Neural progenitor cell (in vitro differentiated cells): ENCODE measurements around the gene RBCK1. TPM values are rescaled to one million over a fixed set of nuclear protein-coding genes. Genes with fewer than 3 reads are reported as not detected.

Experiments used
- DNase-seq: peaks from one replicate; pipeline ENCODE4 v3.0.0-alpha.2; 2016; ENCODE audit warnings: low spot score
- H2AFZ ChIP-seq: fragments of 200-600 bp; sonication (generic); replicated peaks from 2 replicates; pipeline ENCODE4 v1.6.1; 2016; ENCODE audit warnings: antibody characterized with exemption
- H3F3A ChIP-seq: fragments of 200-600 bp; sonication (generic); 2 replicates; pipeline ENCODE4 v1.6.1; 2016; ENCODE audit warnings: antibody characterized with exemption, low read depth
- H3K27ac ChIP-seq: fragments of 200-600 bp; sonication (generic); 2 replicates; pipeline ENCODE4 v1.5.1; 2016; ENCODE audit warnings: mild to moderate bottlenecking
- H3K27me3 ChIP-seq: fragments of 200-600 bp; sonication (generic); 2 replicates; pipeline ENCODE4 v1.6.1; 2016; ENCODE audit warnings: mild to moderate bottlenecking, moderate library complexity
- H3K36me3 ChIP-seq: fragments of 200-600 bp; sonication (generic); 2 replicates; pipeline ENCODE4 v1.5.1; 2016
- H3K4me1 ChIP-seq: fragments of 200-600 bp; sonication (generic); 2 replicates; pipeline ENCODE4 v1.6.1; 2016; ENCODE audit warnings: mixed run types
- H3K4me2 ChIP-seq: fragments of 200-600 bp; sonication (generic); 2 replicates; pipeline ENCODE4 v1.6.1; 2016
- H3K4me3 ChIP-seq: fragments of 200-600 bp; sonication (generic); 2 replicates; pipeline ENCODE4 v1.5.1; 2016
- H3K79me2 ChIP-seq: fragments of 200-600 bp; sonication (generic); 2 replicates; pipeline ENCODE4 v1.6.1; 2016; ENCODE audit warnings: low read depth
- H3K9ac ChIP-seq: fragments of 200-600 bp; sonication (generic); 2 replicates; pipeline ENCODE4 v1.6.1; 2016
- H3K9me3 ChIP-seq: fragments of 200-600 bp; sonication (generic); 2 replicates; pipeline ENCODE4 v1.5.1; 2016; ENCODE audit warnings: low read depth
- H4K20me1 ChIP-seq: fragments of 200-600 bp; sonication (generic); 2 replicates; pipeline ENCODE4 v1.6.1; 2016; ENCODE audit warnings: low read depth
- H3K27ac Mint-ChIP-seq: 3 replicates; pipeline ENCODE4 v1.8.0; 2021; ENCODE audit warnings: mixed read lengths
- H3K27me3 Mint-ChIP-seq: 2 replicates; pipeline ENCODE4 v1.8.0; 2022; ENCODE audit warnings: low read depth, mild to moderate bottlenecking, inconsistent platforms, moderate library complexity, mixed read lengths; ENCODE audit not compliant: insufficient read depth
- H3K36me3 Mint-ChIP-seq: 3 replicates; pipeline ENCODE4 v1.8.0; 2021; ENCODE audit warnings: mixed read lengths
- H3K4me1 Mint-ChIP-seq: 3 replicates; pipeline ENCODE4 v1.8.0; 2021; ENCODE audit warnings: mixed read lengths
- H3K4me3 Mint-ChIP-seq: 3 replicates; pipeline ENCODE4 v1.8.0; 2021; ENCODE audit warnings: mild to moderate bottlenecking, moderate library complexity, mixed read lengths
- H3K9me3 Mint-ChIP-seq: 3 replicates; pipeline ENCODE4 v1.8.0; 2020; ENCODE audit warnings: mixed read lengths
- EZH2 ChIP-seq: fragments of 200-600 bp; sonication (generic); IDR thresholded peaks from 2 replicates; pipeline ENCODE4 v1.6.1; 2017; ENCODE audit warnings: antibody characterized with exemption, mild to moderate bottlenecking, moderate library complexity
- EZH2phosphoT487 ChIP-seq: fragments of 200-600 bp; sonication (generic); IDR thresholded peaks from 2 replicates; pipeline ENCODE4 v1.6.1; 2017; ENCODE audit warnings: antibody characterized with exemption
- total RNA-seq: library from RNA; depleted of rRNA; stranded (reverse); fragments of >200 nt; gene quantifications from 2 replicates; pipeline ENCODE4 v1.2.3, GENCODE V29; 2015; ENCODE audit warnings: low replicate concordance
- TF ChIP-seq, protein P1 (sequence below): fragments of 200-600 bp; sonication (generic); IDR thresholded peaks from 2 replicates; pipeline ENCODE4 v1.5.1; 2017; ENCODE audit warnings: antibody characterized with exemption, mild to moderate bottlenecking

Gene RBCK1
- total RNA-seq, 1 donor from 2014 or later: 24.3 TPM

GRCh38 chr20:433300-433975 is 25.3 kb downstream of the RBCK1 start:
- H3K4me3 Mint-ChIP-seq: no peak overlapping the region
- H3K9me3 Mint-ChIP-seq: no peaks in the 10 kb centered on the region
- H3K4me1 ChIP-seq: no peaks in the 10 kb centered on the region
- DNase-seq: no peak
- TF ChIP-seq EZH2phosphoT487 (no peak), EZH2 (no peak)
- TF ChIP-seq, protein P1, sequence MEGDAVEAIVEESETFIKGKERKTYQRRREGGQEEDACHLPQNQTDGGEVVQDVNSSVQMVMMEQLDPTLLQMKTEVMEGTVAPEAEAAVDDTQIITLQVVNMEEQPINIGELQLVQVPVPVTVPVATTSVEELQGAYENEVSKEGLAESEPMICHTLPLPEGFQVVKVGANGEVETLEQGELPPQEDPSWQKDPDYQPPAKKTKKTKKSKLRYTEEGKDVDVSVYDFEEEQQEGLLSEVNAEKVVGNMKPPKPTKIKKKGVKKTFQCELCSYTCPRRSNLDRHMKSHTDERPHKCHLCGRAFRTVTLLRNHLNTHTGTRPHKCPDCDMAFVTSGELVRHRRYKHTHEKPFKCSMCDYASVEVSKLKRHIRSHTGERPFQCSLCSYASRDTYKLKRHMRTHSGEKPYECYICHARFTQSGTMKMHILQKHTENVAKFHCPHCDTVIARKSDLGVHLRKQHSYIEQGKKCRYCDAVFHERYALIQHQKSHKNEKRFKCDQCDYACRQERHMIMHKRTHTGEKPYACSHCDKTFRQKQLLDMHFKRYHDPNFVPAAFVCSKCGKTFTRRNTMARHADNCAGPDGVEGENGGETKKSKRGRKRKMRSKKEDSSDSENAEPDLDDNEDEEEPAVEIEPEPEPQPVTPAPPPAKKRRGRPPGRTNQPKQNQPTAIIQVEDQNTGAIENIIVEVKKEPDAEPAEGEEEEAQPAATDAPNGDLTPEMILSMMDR: no peak
- peaks cover 7% of the 10 kb centered on the region for H3K27me3 Mint-ChIP-seq
- no peak overlapping the region for H3K4me2 ChIP-seq
- peaks cover 24% of the 10 kb centered on the region for H3K36me3 Mint-ChIP-seq
- no peak overlapping the region for H3K4me3 ChIP-seq
- H4K20me1 ChIP-seq: peaks cover 5% of the 10 kb centered on the region
- no peak overlapping the region for H3K9ac ChIP-seq
- no peak overlapping the region for H2AFZ ChIP-seq
- peaks cover 5% of the 10 kb centered on the region for H3F3A ChIP-seq
- H3K27ac Mint-ChIP-seq: peak overlapping the region; percentile 82
- no peaks in the 10 kb centered on the region for H3K27me3 ChIP-seq
- H3K27ac ChIP-seq: no peak overlapping the region
- H3K79me2 ChIP-seq: no peaks in the 10 kb centered on the region
- H3K9me3 ChIP-seq: no peaks in the 10 kb centered on the region
- H3K4me1 Mint-ChIP-seq: peaks cover 12% of the 10 kb centered on the region
- H3K36me3 ChIP-seq: no peaks in the 10 kb centered on the region

- Mint-ChIP-seq H3K27me3 (peaks cover 7% of the 10 kb centered on the region), H3K9me3 (no peaks in the 10 kb centered on the region), H3K4me3 (no peak overlapping the region), H3K36me3 (peaks cover 28% of the 10 kb centered on the region), H3K4me1 (peaks cover 12% of the 10 kb centered on the region), H3K27ac (peak overlapping the region; percentile 10)
- Histone ChIP-seq H3K9ac (no peak overlapping the region), H3K36me3 (no peaks in the 10 kb centered on the region), H3K4me2 (no peak overlapping the region), H3F3A (peaks cover 5% of the 10 kb centered on the region), H4K20me1 (peaks cover 5% of the 10 kb centered on the region), H3K27me3 (no peaks in the 10 kb centered on the region), H3K79me2 (no peaks in the 10 kb centered on the region), H3K27ac (no peak overlapping the region), H3K9me3 (no peaks in the 10 kb centered on the region), H2AFZ (no peak overlapping the region), H3K4me3 (no peak overlapping the region), H3K4me1 (no peaks in the 10 kb centered on the region)
- DNase-seq: no peak
- TF ChIP-seq EZH2phosphoT487: no peak
- TF ChIP-seq, protein P1: no peak
Measured at GRCh38 chr20:434221-434620, 26.1 kb downstream of the RBCK1 start.

- Histone ChIP-seq H3K4me3 (no peak overlapping the region), H3K4me2 (no peak overlapping the region), H3K4me1 (no peaks in the 10 kb centered on the region), H3F3A (peaks cover 5% of the 10 kb centered on the region), H3K27ac (no peak overlapping the region), H3K27me3 (no peaks in the 10 kb centered on the region), H3K9ac (no peak overlapping the region), H3K9me3 (no peaks in the 10 kb centered on the region), H3K79me2 (no peaks in the 10 kb centered on the region), H3K36me3 (no peaks in the 10 kb centered on the region), H2AFZ (no peak overlapping the region), H4K20me1 (peaks cover 5% of the 10 kb centered on the region)
- H3K9me3 Mint-ChIP-seq: no peaks in the 10 kb centered on the region
- DNase-seq: no peak
- no peak overlapping the region for H3K4me3 Mint-ChIP-seq
- peaks cover 12% of the 10 kb centered on the region for H3K4me1 Mint-ChIP-seq
- H3K27ac Mint-ChIP-seq: peak overlapping the region; percentile 10
- TF ChIP-seq, protein P1: no peak
- TF ChIP-seq EZH2phosphoT487 (no peak), EZH2 (no peak)
- peaks cover 34% of the 10 kb centered on the region for H3K36me3 Mint-ChIP-seq
- H3K27me3 Mint-ChIP-seq: peaks cover 7% of the 10 kb centered on the region
Measured at GRCh38 chr20:434661-435419, 26.7 kb downstream of the RBCK1 start.
